ENCODE data around the gene NEGR1.
"Not testable (repeated sequence)": the region's sequence is repeated elsewhere in the genome, so short reads cannot be mapped to it uniquely, and the experiment has no call there.

Gene NEGR1

GRCh38 chr1:72280131-72280530 lies 2.2 kb downstream of the NEGR1 start:
- Mint-ChIP-seq H3K27ac (no peak overlapping the region), H3K4me1 (peaks cover 16% of the 10 kb centered on the region), H3K27me3 (no peaks in the 10 kb centered on the region), H3K36me3 (no peaks in the 10 kb centered on the region), H3K4me3 (no peak overlapping the region), H3K9me3 (no peaks in the 10 kb centered on the region)
- CTCF ChIA-PET, result interaction anchor here (0.6 kb wide), 1 partner anchor 955 kb away, joined by 3 read pairs; no protein-coding TSS in a partner anchor
- no peak for DNase-seq

GRCh38 chr1:72278461-72278860 lies 3.9 kb downstream of the NEGR1 start:
- peaks cover 16% of the 10 kb centered on the region for H3K4me1 Mint-ChIP-seq
- H3K27ac Mint-ChIP-seq, result no peak overlapping the region
- no peak overlapping the region for H3K4me3 Mint-ChIP-seq
- DNase-seq, result no peak
- H3K9me3 Mint-ChIP-seq, result no peaks in the 10 kb centered on the region
- CTCF ChIA-PET, result no interaction called here
- no peaks in the 10 kb centered on the region for H3K27me3 Mint-ChIP-seq
- H3K36me3 Mint-ChIP-seq, result no peaks in the 10 kb centered on the region

GRCh38 chr1:72271555-72272085 lies 10.7 kb downstream of the NEGR1 start:
- no peak overlapping the region for H3K4me3 Mint-ChIP-seq
- no peak for DNase-seq
- H3K27me3 Mint-ChIP-seq, result no peaks in the 10 kb centered on the region
- no peaks in the 10 kb centered on the region for H3K4me1 Mint-ChIP-seq
- H3K9me3 Mint-ChIP-seq, result no peaks in the 10 kb centered on the region
- H3K36me3 Mint-ChIP-seq, result no peaks in the 10 kb centered on the region
- no peak overlapping the region for H3K27ac Mint-ChIP-seq
- CTCF ChIA-PET, result no interaction called here

- no peaks in the 10 kb centered on the region for H3K9me3 Mint-ChIP-seq
- no peak overlapping the region for H3K27ac Mint-ChIP-seq
- no peaks in the 10 kb centered on the region for H3K36me3 Mint-ChIP-seq
- no peak overlapping the region for H3K4me3 Mint-ChIP-seq
- H3K4me1 Mint-ChIP-seq, result no peaks in the 10 kb centered on the region
- CTCF ChIA-PET, result no interaction called here
- DNase-seq, result no peak
- no peaks in the 10 kb centered on the region for H3K27me3 Mint-ChIP-seq
Measured at GRCh38 chr1:72262735-72263134, 19.6 kb downstream of the NEGR1 start.

GRCh38 chr1:72253132-72253531 lies 29.2 kb downstream of the NEGR1 start:
- H3K4me1 Mint-ChIP-seq, result no peaks in the 10 kb centered on the region
- no peak overlapping the region for H3K27ac Mint-ChIP-seq
- no peak for DNase-seq
- no peaks in the 10 kb centered on the region for H3K9me3 Mint-ChIP-seq
- H3K36me3 Mint-ChIP-seq, result no peaks in the 10 kb centered on the region
- no peaks in the 10 kb centered on the region for H3K27me3 Mint-ChIP-seq
- CTCF ChIA-PET, result no interaction called here
- no peak overlapping the region for H3K4me3 Mint-ChIP-seq

GRCh38 chr1:72241397-72241796 lies 40.9 kb downstream of the NEGR1 start:
- Mint-ChIP-seq H3K9me3 (no peaks in the 10 kb centered on the region), H3K4me1 (no peaks in the 10 kb centered on the region), H3K36me3 (no peaks in the 10 kb centered on the region), H3K27ac (no peak overlapping the region), H3K4me3 (no peak overlapping the region), H3K27me3 (no peaks in the 10 kb centered on the region)
- CTCF ChIA-PET, result no interaction called here
- DNase-seq, result no peak

GRCh38 chr1:72235931-72236330 lies 46.4 kb downstream of the NEGR1 start:
- H3K4me1 Mint-ChIP-seq, result not testable (repeated sequence)

GRCh38 chr1:72235062-72235461 lies 47.3 kb downstream of the NEGR1 start:
- no peaks in the 10 kb centered on the region for H3K36me3 Mint-ChIP-seq
- no peaks in the 10 kb centered on the region for H3K27me3 Mint-ChIP-seq
- CTCF ChIA-PET, result no interaction called here
- no peaks in the 10 kb centered on the region for H3K9me3 Mint-ChIP-seq
- H3K27ac Mint-ChIP-seq, result no peak overlapping the region
- no peaks in the 10 kb centered on the region for H3K4me1 Mint-ChIP-seq
- H3K4me3 Mint-ChIP-seq, result no peak overlapping the region
- no peak for DNase-seq

More at GRCh38 chr1:72235931-72236330, 46.4 kb downstream of the NEGR1 start:
- H3K4me3 Mint-ChIP-seq, CTCF ChIA-PET, H3K27me3 Mint-ChIP-seq, H3K36me3 Mint-ChIP-seq, H3K27ac Mint-ChIP-seq, H3K9me3 Mint-ChIP-seq, DNase-seq: not testable (repeated sequence)

- no peak overlapping the region for H3K27ac Mint-ChIP-seq
- no peak for DNase-seq
- no peaks in the 10 kb centered on the region for H3K36me3 Mint-ChIP-seq
- H3K9me3 Mint-ChIP-seq, result no peaks in the 10 kb centered on the region
- H3K27me3 Mint-ChIP-seq, result no peaks in the 10 kb centered on the region
- no peak overlapping the region for H3K4me3 Mint-ChIP-seq
- H3K4me1 Mint-ChIP-seq, result no peaks in the 10 kb centered on the region
- CTCF ChIA-PET, result no interaction called here
Measured at GRCh38 chr1:72230746-72231145, 51.6 kb downstream of the NEGR1 start.

- CTCF ChIA-PET, result no interaction called here
- H3K9me3 Mint-ChIP-seq, result no peaks in the 10 kb centered on the region
- H3K27ac Mint-ChIP-seq, result no peak overlapping the region
Measured at GRCh38 chr1:72229893-72230292, 52.4 kb downstream of the NEGR1 start.

GRCh38 chr1:72227667-72228066 lies 54.7 kb downstream of the NEGR1 start:
- Mint-ChIP-seq H3K9me3 (no peaks in the 10 kb centered on the region), H3K27me3 (no peaks in the 10 kb centered on the region), H3K36me3 (no peaks in the 10 kb centered on the region), H3K4me3 (no peak overlapping the region), H3K4me1 (no peaks in the 10 kb centered on the region), H3K27ac (no peak overlapping the region)
- CTCF ChIA-PET, result no interaction called here
- DNase-seq, result no peak

More at GRCh38 chr1:72229893-72230292, 52.4 kb downstream of the NEGR1 start:
- Mint-ChIP-seq H3K27me3 (no peaks in the 10 kb centered on the region), H3K4me3 (no peak overlapping the region), H3K4me1 (no peaks in the 10 kb centered on the region), H3K36me3 (no peaks in the 10 kb centered on the region)
- DNase-seq, result no peak

GRCh38 chr1:72224506-72224905 lies 57.8 kb downstream of the NEGR1 start:
- no peak overlapping the region for H3K27ac Mint-ChIP-seq
- H3K9me3 Mint-ChIP-seq, result no peaks in the 10 kb centered on the region
- CTCF ChIA-PET, result no interaction called here

GRCh38 chr1:72221811-72222210 lies 60.5 kb downstream of the NEGR1 start:
- Mint-ChIP-seq H3K27ac (no peak overlapping the region), H3K27me3 (no peaks in the 10 kb centered on the region), H3K4me3 (no peak overlapping the region), H3K4me1 (no peaks in the 10 kb centered on the region), H3K36me3 (no peaks in the 10 kb centered on the region), H3K9me3 (no peaks in the 10 kb centered on the region)
- no peak for DNase-seq
- CTCF ChIA-PET, result no interaction called here

More at GRCh38 chr1:72224506-72224905, 57.8 kb downstream of the NEGR1 start:
- no peak overlapping the region for H3K4me3 Mint-ChIP-seq
- no peaks in the 10 kb centered on the region for H3K36me3 Mint-ChIP-seq
- H3K4me1 Mint-ChIP-seq, result no peaks in the 10 kb centered on the region
- no peaks in the 10 kb centered on the region for H3K27me3 Mint-ChIP-seq
- DNase-seq, result no peak

- CTCF ChIA-PET, result no interaction called here
- Mint-ChIP-seq H3K27ac (no peak overlapping the region), H3K36me3 (no peaks in the 10 kb centered on the region), H3K27me3 (no peaks in the 10 kb centered on the region), H3K4me3 (no peak overlapping the region), H3K9me3 (no peaks in the 10 kb centered on the region), H3K4me1 (no peaks in the 10 kb centered on the region)
- DNase-seq, result no peak
Measured at GRCh38 chr1:72218141-72218739, 64.1 kb downstream of the NEGR1 start.

- CTCF ChIA-PET, result no interaction called here
- Mint-ChIP-seq H3K4me1 (no peaks in the 10 kb centered on the region), H3K27me3 (no peaks in the 10 kb centered on the region), H3K4me3 (no peak overlapping the region), H3K36me3 (no peaks in the 10 kb centered on the region), H3K9me3 (no peaks in the 10 kb centered on the region), H3K27ac (no peak overlapping the region)
- no peak for DNase-seq
Measured at GRCh38 chr1:72207059-72207458, 75.3 kb downstream of the NEGR1 start.

- Mint-ChIP-seq H3K36me3 (no peaks in the 10 kb centered on the region), H3K27ac (no peak overlapping the region), H3K27me3 (no peaks in the 10 kb centered on the region), H3K4me3 (no peak overlapping the region), H3K9me3 (no peaks in the 10 kb centered on the region), H3K4me1 (no peaks in the 10 kb centered on the region)
- no peak for DNase-seq
- CTCF ChIA-PET, result no interaction called here
Measured at GRCh38 chr1:72202761-72203160, 79.6 kb downstream of the NEGR1 start.

All from activated naive CD4-positive, alpha-beta T cell treated with anti-CD3 and anti-CD28 coated beads, Interleukin-2, amount 10 ng/mL, durations not matched to agents 7 days and 5 days (primary cell).